H1 (cell line): ENCODE data around the gene MCM8. TPM values are rescaled to one million over a fixed set of nuclear protein-coding genes. Genes with fewer than 3 reads are reported as not detected.

Experiments
- CTCF ChIA-PET: fragments of 300-600 bp; sonication (Branson Sonifier 250); formaldehyde crosslinking; loops from one replicate; lab custom pipeline; 2021; ENCODE audit not compliant: partially characterized antibody; lab: Charles Lee
- POLR2A ChIA-PET: fragments of 300-600 bp; sonication (Branson Sonifier 250); formaldehyde crosslinking; loops from one replicate; lab custom pipeline; 2021; ENCODE audit warnings: inconsistent platforms; ENCODE audit not compliant: partially characterized antibody; lab: Charles Lee
- DNase-seq, 2 experiments: peaks; one replicate each; pipeline versions ENCODE4 v3.0.0 to v3.0.0-alpha.2; 2010 to 2022; ENCODE audit warnings: low spot score in 2 of 2, low read depth in 1 of 2, mixed read lengths in 1 of 2
- FAIRE-seq: peaks from 2 replicates; lab custom pipeline; 2011; peaks lifted over from hg19 to GRCh38; lab: Jason Lieb, UNC
- H2AFZ ChIP-seq: 2 replicates; pipeline ENCODE4 v1.8.1; 2012; ENCODE audit warnings: low read length, inconsistent platforms
- H2AK5ac ChIP-seq: 2 replicates; pipeline ENCODE4 v1.6.1; 2013; ENCODE audit warnings: low read depth, low read length
- H2BK120ac ChIP-seq: replicated peaks from 2 replicates; pipeline ENCODE3; 2013; ENCODE audit warnings: low read depth, low read length, inconsistent platforms
- H2BK12ac ChIP-seq: 2 replicates; pipeline ENCODE4 v1.6.1; 2013; ENCODE audit warnings: low read depth, low read length
- H2BK15ac ChIP-seq: 2 replicates; pipeline ENCODE4 v1.6.1; 2013; ENCODE audit warnings: low read length
- H2BK20ac ChIP-seq: 2 replicates; pipeline ENCODE4 v1.6.1; 2013; ENCODE audit warnings: low read length
- H2BK5ac ChIP-seq: 2 replicates; pipeline ENCODE4 v1.6.1; 2013; ENCODE audit warnings: low read depth, low read length
- H3K14ac ChIP-seq: 2 replicates; pipeline ENCODE4 v1.6.1; 2013; ENCODE audit warnings: inconsistent platforms; ENCODE audit not compliant: insufficient read length
- H3K18ac ChIP-seq: 2 replicates; pipeline ENCODE4 v1.6.1; 2013; ENCODE audit warnings: low read length; ENCODE audit errors: extremely low read depth
- H3K23ac ChIP-seq: 2 replicates; pipeline ENCODE4 v1.6.1; 2013; ENCODE audit warnings: inconsistent platforms; ENCODE audit not compliant: insufficient read length
- H3K23me2 ChIP-seq: 2 replicates; pipeline ENCODE4 v1.6.1; 2013; ENCODE audit warnings: low read depth, low read length
- H3K27ac ChIP-seq: 2 replicates; pipeline ENCODE4 v1.6.1; 2011; ENCODE audit warnings: low read depth, low read length, inconsistent platforms
- H3K27me3 ChIP-seq, 4 experiments: replicated peaks in 1 of 4; 1 replicate in 1 of 4; 2 replicates in 3 of 4; pipeline versions ENCODE4 v1.6.1 to v1.8.1; 2011 to 2013; ENCODE audit warnings: low read length in 3 of 4, mild to moderate bottlenecking in 3 of 4, inconsistent platforms in 2 of 4, mixed read lengths in 2 of 4, moderate library complexity in 1 of 4; ENCODE audit not compliant: control insufficient read depth in 3 of 4, insufficient read depth in 3 of 4; ENCODE audit errors: extremely low read depth in 1 of 4
- H3K36me3 ChIP-seq, 4 experiments: 2 replicates each; pipeline versions ENCODE4 v1.6.1 to v1.8.1; 2011 to 2013; ENCODE audit warnings: mild to moderate bottlenecking in 4 of 4, low read length in 3 of 4, moderate library complexity in 2 of 4, control low read depth in 1 of 4, inconsistent platforms in 1 of 4; ENCODE audit not compliant: insufficient read depth in 4 of 4, control insufficient read depth in 2 of 4
- H3K4ac ChIP-seq: replicated peaks from 2 replicates; pipeline ENCODE3; 2013; ENCODE audit warnings: low read length, low read depth, mixed read lengths, inconsistent platforms; ENCODE audit not compliant: insufficient read length
- H3K4me1 ChIP-seq, 4 experiments: replicated peaks in 1 of 4; 1 replicate in 1 of 4; 2 replicates in 3 of 4; pipeline versions ENCODE4 v1.6.1 to v1.8.1; 2011 to 2013; ENCODE audit warnings: low read length in 3 of 4, inconsistent platforms in 2 of 4, mixed read lengths in 1 of 4; ENCODE audit not compliant: insufficient read depth in 4 of 4, control insufficient read depth in 3 of 4
- H3K4me2 ChIP-seq, 2 experiments: 2 replicates each; pipeline versions ENCODE4 v1.6.1 to v1.8.1; 2011 to 2013; ENCODE audit warnings: low read depth in 2 of 2, low read length in 2 of 2, control low read depth in 1 of 2, inconsistent platforms in 1 of 2, mild to moderate bottlenecking in 1 of 2; ENCODE audit not compliant: insufficient read depth in 1 of 2
- H3K4me3 ChIP-seq, 4 experiments: fragments of 200-600, 300-600 bp in 1 of 4; sonication (generic), shearing (Covaris generic), sonication (Bioruptor Twin) in 1 of 4; 2 replicates each; pipeline versions ENCODE4 v1.5.1 to v1.8.1; 2011 to 2016; ENCODE audit warnings: low read length in 4 of 4, low read depth in 3 of 4, control low read depth in 2 of 4, inconsistent platforms in 2 of 4, mild to moderate bottlenecking in 2 of 4, mixed read lengths in 1 of 4, moderate library complexity in 1 of 4; ENCODE audit not compliant: insufficient read depth in 2 of 4; ENCODE audit errors: extremely low read depth in 1 of 4
- H3K56ac ChIP-seq: replicated peaks from 2 replicates; pipeline ENCODE3; 2013; ENCODE audit warnings: low read depth, mild to moderate bottlenecking, mixed read lengths, low read length, inconsistent platforms; ENCODE audit not compliant: insufficient read length
- H3K79me1 ChIP-seq: 2 replicates; pipeline ENCODE4 v1.6.1; 2013; ENCODE audit warnings: low read depth, low read length, control low read depth
- H3K79me2 ChIP-seq, 2 experiments: 2 replicates each; pipeline versions ENCODE4 v1.6.1 to v1.8.1; 2012 to 2013; ENCODE audit warnings: low read length in 2 of 2, mild to moderate bottlenecking in 2 of 2, inconsistent platforms in 1 of 2; ENCODE audit not compliant: insufficient read depth in 2 of 2, control insufficient read depth in 1 of 2
- H3K9ac ChIP-seq, 4 experiments: replicated peaks in 1 of 4; 1 replicate in 1 of 4; 2 replicates in 3 of 4; pipeline versions ENCODE4 v1.6.1 to v1.8.1; 2011 to 2013; ENCODE audit warnings: low read depth in 3 of 4, low read length in 3 of 4, control low read depth in 2 of 4, mild to moderate bottlenecking in 2 of 4, moderate library complexity in 2 of 4, inconsistent platforms in 1 of 4; ENCODE audit errors: extremely low read depth in 1 of 4
- H3K9me3 ChIP-seq, 2 experiments: 2 replicates each; pipeline versions ENCODE4 v1.6.1 to v1.8.1; 2012 to 2013; ENCODE audit warnings: mild to moderate bottlenecking in 2 of 2, moderate library complexity in 2 of 2, control low read depth in 1 of 2, inconsistent platforms in 1 of 2, low read depth in 1 of 2, low read length in 1 of 2, mixed read lengths in 1 of 2; ENCODE audit not compliant: insufficient read depth in 2 of 2
- H4K20me1 ChIP-seq, 2 experiments: replicated peaks in 1 of 2; 2 replicates each; pipeline versions ENCODE3 to v1.8.1; 2011 to 2013; ENCODE audit warnings: inconsistent platforms in 2 of 2, low read length in 2 of 2, mild to moderate bottlenecking in 1 of 2; ENCODE audit not compliant: insufficient read depth in 2 of 2, control insufficient read depth in 1 of 2
- H4K5ac ChIP-seq: 2 replicates; pipeline ENCODE4 v1.6.1; 2013; ENCODE audit warnings: low read length, low read depth, mixed read lengths, inconsistent platforms; ENCODE audit not compliant: insufficient read length
- H4K8ac ChIP-seq: 2 replicates; pipeline ENCODE4 v1.8.0; 2013; ENCODE audit warnings: mild to moderate bottlenecking, moderate library complexity, low read length, inconsistent platforms; ENCODE audit not compliant: insufficient read depth; ENCODE audit errors: extremely low read depth
- H4K91ac ChIP-seq: replicated peaks from 2 replicates; pipeline ENCODE3; 2013; ENCODE audit warnings: low read length, mixed read lengths, inconsistent platforms; ENCODE audit not compliant: insufficient read length
- CHD2 ChIP-seq: IDR thresholded peaks from 2 replicates; pipeline ENCODE4 v1.6.1; 2012; ENCODE audit warnings: low read length, improper control_type of control experiment
- POLR2A ChIP-seq, 2 experiments: IDR thresholded peaks; 1 replicate in 1 of 2; 2 replicates in 1 of 2; pipeline ENCODE4 v1.6.1; 2011; ENCODE audit warnings: low read depth in 2 of 2, low read length in 2 of 2, mild to moderate bottlenecking in 2 of 2; ENCODE audit errors: control extremely low read depth in 1 of 2
- WGBS, 2 experiments: shearing (Covaris generic) in 1 of 2; methylation state at CpG; one replicate each; pipeline versions ENCODE4 v1.1.6 to v1.1.7; 2013 to 2015; ENCODE audit warnings: low lambda C conversion rate in 2 of 2, mixed read lengths in 2 of 2, inconsistent platforms in 1 of 2, low coverage in 1 of 2, missing lambda C conversion rate in 1 of 2; ENCODE audit not compliant: insufficient replicate concordance in 2 of 2, insufficient coverage in 1 of 2, insufficient read length in 1 of 2; ENCODE audit errors: extremely low coverage in 1 of 2, missing lambda C conversion rate in 1 of 2; 5-methylcytosine and 5-hydroxymethylcytosine counted together
- polyA plus RNA-seq, 7 experiments: library from polyadenylated mRNA; depleted of rRNA in 3 of 7; stranded (reverse) in 5 of 7; unstranded in 2 of 7; fragments of >200 nt in 5 of 7; fragments of 200-250 nt in 2 of 7; gene quantifications; 1 replicate in 5 of 7; 2 replicates in 1 of 7; 4 replicates in 1 of 7; pipeline versions ENCODE4 v1.2.1 to v1.2.3, GENCODE V29; 2011 to 2013; ENCODE audit warnings: missing spikeins in 2 of 7, mixed read lengths in 2 of 7
- total RNA-seq: library from RNA; stranded (reverse); fragmentation: NEBNext Ultra II Directional; extraction: Animal tissue kit (Norgen Biotek cat#: 25700); gene quantifications from 2 replicates; pipeline ENCODE4 v1.2.1, GENCODE V29; 2021

Gene MCM8
- total and polyA plus RNA-seq, 2 of the 8 experiments (the other 6 are each of a cell fraction or from before 2014, with no cell fraction given): 7.1 to 31.9 TPM

DNA sequence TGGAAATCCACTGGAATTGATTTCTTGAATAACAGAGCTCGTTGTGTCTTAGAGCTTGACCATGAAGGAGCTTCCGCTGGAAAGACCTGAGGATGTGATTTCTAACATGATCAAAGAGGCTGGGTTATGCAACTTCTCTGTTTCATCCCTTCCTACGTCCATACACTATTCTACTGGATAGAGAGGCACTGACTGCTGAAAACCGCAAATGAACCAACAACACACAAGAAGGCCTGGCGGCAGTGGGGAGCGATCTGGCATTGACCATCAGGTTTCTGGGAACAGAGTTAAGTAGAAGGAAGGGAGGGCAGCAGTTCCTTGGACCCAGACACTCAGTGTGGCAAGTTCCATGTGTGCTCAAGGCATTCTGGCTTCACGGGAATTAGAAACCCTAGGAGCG is 90.1 kb downstream of the MCM8 start:
- 94% methylated on average over 8 of the region's 8 CpGs; no CpG with 5 or more reads in 1 of the 2 experiments for WGBS, 2 experiments
- Histone ChIP-seq H3K9ac (no peak overlapping the region), H2BK120ac (no peak overlapping the region), H2AK5ac (no peak overlapping the region), H3K4me2 (no peak overlapping the region), H3K9me3 (no peaks in the 10 kb centered on the region), H3K4me3 (no peak overlapping the region), H3K18ac (no peak overlapping the region), H3K79me2 (no peaks in the 10 kb centered on the region), H3K27ac (no peak overlapping the region), H3K56ac (no peak overlapping the region), H4K91ac (no peak overlapping the region), H2BK12ac (no peak overlapping the region), H4K8ac (no peak overlapping the region), H2BK20ac (no peak overlapping the region), H3K27me3 (no peaks in the 10 kb centered on the region), H4K20me1 (no peaks in the 10 kb centered on the region), H4K5ac (no peak overlapping the region), H3K23ac (no peak overlapping the region), H2BK5ac (no peak overlapping the region), H3K36me3 (peaks cover 0 to 30% (median 15%) of the 10 kb centered on the region in 4 experiments; a peak in 7 of 8 replicates), H2BK15ac (no peak overlapping the region), H2AFZ (no peak overlapping the region), H3K14ac (no peak overlapping the region), H3K23me2 (no peaks in the 10 kb centered on the region), H3K4ac (no peak overlapping the region), H3K4me1 (no peaks in the 10 kb centered on the region), H3K79me1 (no peaks in the 10 kb centered on the region)
- DNase-seq: no peak
- no peak for FAIRE-seq
- CTCF ChIA-PET: no interaction called here
- POLR2A ChIA-PET: interaction anchor here (0.6 kb wide), 1 partner anchor 70 kb away, joined by 4 read pairs; no protein-coding TSS in a partner anchor
- no peak for TF ChIP-seq POLR2A (IDR thresholded peaks at IDR 0.05; ENCODE audit: control extremely low read depth in 1 of 2, low read depth in 2 of 2, low read length in 2 of 2)
- no peak for TF ChIP-seq CHD2
